ENCODE data around the gene CRNKL1. TPM values are rescaled to one million over a fixed set of nuclear protein-coding genes. Genes with fewer than 3 reads are reported as not detected.

Gene CRNKL1
- total RNA-seq, 1 donor from 2014 or later = 20.4 TPM

DNA sequence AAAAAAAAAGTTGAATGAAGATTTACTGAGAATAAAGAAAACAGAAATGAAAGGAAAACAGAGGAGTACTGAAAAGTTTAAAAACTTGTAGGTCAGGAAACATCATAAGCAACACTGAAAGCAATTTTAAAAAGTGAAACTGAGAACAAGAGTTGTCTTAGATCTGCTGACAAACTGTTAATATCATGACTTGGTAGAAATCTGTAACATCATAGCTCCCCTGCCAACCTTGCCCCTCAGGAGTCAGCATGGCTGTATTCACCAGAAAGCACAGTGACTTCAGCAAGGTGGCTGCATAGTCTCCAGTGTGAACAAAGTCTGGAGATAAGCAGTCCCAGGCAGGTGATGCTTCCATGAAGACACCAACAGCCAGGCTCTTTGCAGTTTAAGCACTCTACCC lies 29.8 kb downstream of the CRNKL1 start:
- no peak for ATAC-seq
- H3K9me3 ChIP-seq = no peaks in the 10 kb centered on the region
- H3K27ac ChIP-seq = no peak overlapping the region
- peaks cover 22% of the 10 kb centered on the region for H3K4me1 ChIP-seq
- peaks cover 44% of the 10 kb centered on the region for H3K36me3 ChIP-seq
- no peaks in the 10 kb centered on the region for H3K27me3 ChIP-seq (ENCODE audit: low read depth)
- intact Hi-C loops (cut with DNase I) = no loop called here
- H3K4me3 ChIP-seq = no peak overlapping the region
- TF ChIP-seq, protein P1, sequence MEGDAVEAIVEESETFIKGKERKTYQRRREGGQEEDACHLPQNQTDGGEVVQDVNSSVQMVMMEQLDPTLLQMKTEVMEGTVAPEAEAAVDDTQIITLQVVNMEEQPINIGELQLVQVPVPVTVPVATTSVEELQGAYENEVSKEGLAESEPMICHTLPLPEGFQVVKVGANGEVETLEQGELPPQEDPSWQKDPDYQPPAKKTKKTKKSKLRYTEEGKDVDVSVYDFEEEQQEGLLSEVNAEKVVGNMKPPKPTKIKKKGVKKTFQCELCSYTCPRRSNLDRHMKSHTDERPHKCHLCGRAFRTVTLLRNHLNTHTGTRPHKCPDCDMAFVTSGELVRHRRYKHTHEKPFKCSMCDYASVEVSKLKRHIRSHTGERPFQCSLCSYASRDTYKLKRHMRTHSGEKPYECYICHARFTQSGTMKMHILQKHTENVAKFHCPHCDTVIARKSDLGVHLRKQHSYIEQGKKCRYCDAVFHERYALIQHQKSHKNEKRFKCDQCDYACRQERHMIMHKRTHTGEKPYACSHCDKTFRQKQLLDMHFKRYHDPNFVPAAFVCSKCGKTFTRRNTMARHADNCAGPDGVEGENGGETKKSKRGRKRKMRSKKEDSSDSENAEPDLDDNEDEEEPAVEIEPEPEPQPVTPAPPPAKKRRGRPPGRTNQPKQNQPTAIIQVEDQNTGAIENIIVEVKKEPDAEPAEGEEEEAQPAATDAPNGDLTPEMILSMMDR (IDR thresholded peaks at IDR 0.05) = no peak
- DNase-seq = no peak

DNA sequence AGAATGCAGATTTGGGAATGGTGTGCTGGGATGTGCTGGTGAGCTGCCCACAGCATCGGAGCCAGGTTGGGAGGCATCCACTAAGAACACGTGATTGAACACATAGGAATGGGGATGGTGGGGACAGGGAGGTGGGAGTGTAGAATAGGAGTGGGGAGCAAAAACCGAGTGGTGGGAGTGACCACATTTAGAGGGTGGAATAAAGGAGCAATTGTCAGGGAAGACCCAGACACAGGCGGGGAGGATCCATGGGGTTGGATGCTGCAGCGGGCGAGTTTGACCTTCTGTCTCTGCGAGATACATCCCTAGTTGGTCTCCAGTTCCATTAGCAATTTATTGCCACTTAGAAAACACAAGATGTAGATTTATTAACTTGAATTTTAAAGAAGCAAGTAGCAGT lies 30.4 kb downstream of the CRNKL1 start:
- H3K36me3 ChIP-seq = peaks cover 37% of the 10 kb centered on the region
- TF ChIP-seq, protein P1 (IDR thresholded peaks at IDR 0.05) = no peak
- H3K9me3 ChIP-seq = no peaks in the 10 kb centered on the region
- H3K27ac ChIP-seq = no peak overlapping the region
- DNase-seq (no peak), ATAC-seq (no peak)
- peaks cover 22% of the 10 kb centered on the region for H3K4me1 ChIP-seq
- no peaks in the 10 kb centered on the region for H3K27me3 ChIP-seq (ENCODE audit: low read depth)
- intact Hi-C loops (cut with DNase I) = no loop called here
- H3K4me3 ChIP-seq = no peak overlapping the region

- Histone ChIP-seq H3K27ac (no peak overlapping the region), H3K36me3 (peaks cover 28% of the 10 kb centered on the region), H3K9me3 (no peaks in the 10 kb centered on the region), H3K4me3 (no peak overlapping the region), H3K4me1 (peaks cover 22% of the 10 kb centered on the region), H3K27me3 (ENCODE audit: low read depth) (no peaks in the 10 kb centered on the region)
- TF ChIP-seq, protein P1 (IDR thresholded peaks at IDR 0.05) = no peak
- no peak for DNase-seq
- intact Hi-C loops (cut with DNase I) = no loop called here
- no peak for ATAC-seq
These were observed 31.4 kb downstream of the CRNKL1 start for GRCh38 chr20:20020908-20021307.

GRCh38 chr20:20019123-20019522 lies 33.1 kb downstream of the CRNKL1 start:
- intact Hi-C loops (cut with DNase I) = no loop called here
- Histone ChIP-seq H3K9me3 (no peaks in the 10 kb centered on the region), H3K4me3 (no peak overlapping the region), H3K27me3 (ENCODE audit: low read depth) (no peaks in the 10 kb centered on the region), H3K4me1 (peaks cover 34% of the 10 kb centered on the region), H3K36me3 (peaks cover 16% of the 10 kb centered on the region), H3K27ac (no peak overlapping the region)
- ATAC-seq (no peak), DNase-seq (no peak)
- TF ChIP-seq, protein P1 (IDR thresholded peaks at IDR 0.05) = no peak

GRCh38 chr20:20018366-20018765 lies 33.9 kb downstream of the CRNKL1 start:
- TF ChIP-seq, protein P1 (IDR thresholded peaks at IDR 0.05) = no peak
- H3K4me3 ChIP-seq = peak overlapping the region; percentile 96
- ATAC-seq = no peak
- peaks cover 39% of the 10 kb centered on the region for H3K4me1 ChIP-seq
- intact Hi-C loops (cut with DNase I) = no loop called here
- H3K27ac ChIP-seq = no peak overlapping the region
- H3K9me3 ChIP-seq = no peaks in the 10 kb centered on the region
- no peak for DNase-seq
- peaks cover 12% of the 10 kb centered on the region for H3K36me3 ChIP-seq
- H3K27me3 ChIP-seq (ENCODE audit: low read depth) = no peaks in the 10 kb centered on the region

DNA sequence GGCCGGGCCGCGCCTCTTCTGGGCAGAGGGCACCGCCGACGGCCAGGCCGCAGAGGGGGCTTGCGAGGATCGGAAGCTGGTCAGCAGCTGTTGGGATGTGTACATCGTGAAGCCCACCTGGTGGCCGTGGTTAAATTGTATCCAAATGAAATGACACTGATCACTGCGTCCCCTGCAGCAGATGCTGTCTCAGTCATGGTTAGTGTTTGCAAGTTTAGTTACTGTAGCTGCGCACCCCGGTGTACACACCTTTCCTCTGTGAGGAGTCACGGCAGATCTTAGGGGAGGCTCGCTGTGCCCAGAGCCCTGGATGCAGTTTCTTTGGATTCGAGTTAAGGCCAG lies 34.5 kb downstream of the CRNKL1 start:
- intact Hi-C loops (cut with DNase I) = no loop called here
- Histone ChIP-seq H3K27ac (peak overlapping the region; percentile 87), H3K4me3 (peak overlapping the region; percentile 96), H3K36me3 (peaks cover 6% of the 10 kb centered on the region), H3K9me3 (no peaks in the 10 kb centered on the region), H3K4me1 (peaks cover 39% of the 10 kb centered on the region), H3K27me3 (ENCODE audit: low read depth) (no peaks in the 10 kb centered on the region)
- DNase-seq = no peak
- peak; percentile 4 to 5 for ATAC-seq
- TF ChIP-seq, protein P1 (IDR thresholded peaks at IDR 0.05) = no peak

Measured in lower lobe of right lung (tissue), 2 donors.